Measurements from ENCODE around the gene G6PD.

DNA sequence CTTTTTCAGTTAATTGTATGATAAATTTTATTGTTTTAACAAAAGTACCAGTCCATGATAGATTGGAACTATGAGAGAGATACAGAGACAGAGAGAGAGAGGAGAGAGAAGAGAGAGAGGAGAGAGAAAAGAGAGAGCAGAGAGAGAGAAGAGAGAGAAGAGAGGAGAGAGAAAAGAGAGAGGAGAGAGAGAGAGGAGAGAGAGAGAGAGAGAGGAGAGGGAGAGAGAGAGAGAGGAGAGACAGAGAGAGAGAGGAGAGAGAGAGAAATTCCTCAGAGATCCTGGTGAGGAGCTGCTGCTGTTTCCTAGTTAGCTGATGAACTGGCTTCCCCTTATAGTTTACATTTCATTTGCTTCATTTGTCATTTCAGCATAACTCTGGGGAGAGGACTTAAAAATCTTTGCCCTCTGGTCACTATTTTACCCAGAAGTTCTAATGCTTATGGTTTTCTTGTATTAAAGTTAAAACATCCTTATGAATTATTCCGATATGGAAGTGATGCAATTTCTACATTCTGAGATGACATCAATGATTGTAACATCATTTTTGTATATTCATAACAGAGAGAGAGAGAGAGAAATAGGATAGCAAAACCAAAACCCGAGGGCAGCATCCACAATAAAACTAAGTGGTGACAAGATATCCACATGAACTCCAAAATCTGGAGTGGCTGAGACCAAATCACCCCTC lies 49.1 kb upstream of the G6PD start:
- TF ChIP-seq EZH2phosphoT487 (IDR thresholded peaks at IDR 0.05; ENCODE audit: insufficient read depth, low read depth) (no peak), EZH2 (IDR thresholded peaks at IDR 0.05; ENCODE audit: insufficient read depth, poor library complexity, severe bottlenecking) (no peak)
